ENCODE data around the gene PRPF19.

PRPF19 gene

DNA sequence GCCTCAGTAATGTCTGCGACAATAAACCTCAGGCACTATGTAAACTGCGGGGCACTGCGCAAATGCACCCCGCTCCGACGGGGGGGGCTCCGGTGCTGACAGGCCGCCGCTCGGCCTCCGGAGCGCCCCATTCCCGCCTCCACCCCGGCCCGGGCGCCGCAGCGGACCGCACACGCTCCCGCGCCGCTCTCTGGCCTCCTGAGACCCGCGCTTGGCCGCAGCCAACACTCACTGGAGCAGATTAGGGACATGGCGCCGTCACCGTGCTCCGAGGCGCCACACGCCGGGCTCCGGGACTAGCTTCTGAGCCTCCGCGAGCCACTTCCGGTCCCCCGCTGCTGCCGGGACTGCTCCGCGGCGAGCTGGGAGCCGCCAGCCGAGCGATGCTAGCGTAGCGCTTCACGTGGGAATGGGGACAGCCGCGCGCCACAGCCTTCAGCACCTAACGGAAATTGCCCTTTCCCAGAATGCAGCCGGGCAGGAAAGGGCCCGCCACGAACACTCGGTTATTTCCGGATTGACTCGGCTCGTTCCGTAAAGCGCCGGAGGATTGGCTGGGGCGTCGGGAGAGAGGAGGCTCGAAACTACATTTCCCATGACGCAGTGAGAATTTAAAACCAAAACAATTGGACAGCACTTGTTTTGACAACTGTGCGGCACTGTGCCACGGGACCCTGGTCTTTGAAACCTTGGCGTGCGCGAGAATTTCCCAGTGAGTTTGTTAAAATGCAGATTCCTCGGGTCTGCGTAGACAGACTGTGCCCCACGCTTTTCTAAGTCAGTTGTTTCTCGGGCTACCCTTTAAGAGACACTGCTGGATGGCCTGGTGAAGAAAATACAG is at the start of gene PRPF19:
TSS of gene PRPF19 (minus strand) at position 454 of the 841 bp plus-strand sequence. CDS start at position 251, 203 bp downstream.
- Mint-ChIP-seq H3K36me3 (ENCODE audit: low read depth) (peaks cover 25% of the 10 kb centered on the region), H3K4me3 (peak within 1 kb of the TSS; percentile 93), H3K9me3 (no peaks in the 10 kb centered on the region), H3K27ac (peak within 1 kb of the TSS; percentile 91), H3K4me1 (ENCODE audit: low read depth) (peaks cover 26% of the 10 kb centered on the region), H3K27me3 (ENCODE audit: low read depth) (peaks cover 15% of the 10 kb centered on the region)
- peak; percentile 98 for DNase-seq (ENCODE audit: low spot score)

DNA sequence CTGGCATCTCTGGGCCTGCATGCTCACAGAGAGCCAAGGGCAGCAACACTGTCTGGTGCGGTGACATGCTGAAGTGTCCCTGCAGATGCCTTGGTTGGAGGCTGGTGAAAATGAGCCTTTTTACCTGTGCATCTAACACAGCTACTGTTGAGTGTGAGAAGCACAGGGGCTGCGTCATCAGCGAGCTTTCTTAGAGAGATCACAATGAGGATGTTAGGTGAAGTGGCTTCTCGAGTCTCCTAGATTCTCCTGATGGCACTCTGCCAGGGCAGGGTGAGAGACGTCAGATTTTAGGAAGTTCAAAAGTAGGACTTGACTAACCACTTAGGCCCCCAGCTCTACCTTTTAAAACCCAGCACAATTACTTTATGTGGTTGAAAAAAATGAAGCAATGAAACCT is 49.2 kb upstream of the PRPF19 start:
- Mint-ChIP-seq H3K4me3 (no peak overlapping the region), H3K27me3 (ENCODE audit: low read depth) (peaks cover 45% of the 10 kb centered on the region), H3K9me3 (no peaks in the 10 kb centered on the region), H3K36me3 (ENCODE audit: low read depth) (no peaks in the 10 kb centered on the region), H3K27ac (no peak overlapping the region), H3K4me1 (ENCODE audit: low read depth) (peaks cover 13% of the 10 kb centered on the region)
- DNase-seq (ENCODE audit: low spot score), result no peak

GRCh38 chr11:60954421-60954820 is 48.0 kb upstream of the PRPF19 start:
- H3K27me3 Mint-ChIP-seq (ENCODE audit: low read depth), result peaks cover 42% of the 10 kb centered on the region
- H3K36me3 Mint-ChIP-seq (ENCODE audit: low read depth), result no peaks in the 10 kb centered on the region
- H3K4me1 Mint-ChIP-seq (ENCODE audit: low read depth), result peaks cover 13% of the 10 kb centered on the region
- H3K27ac Mint-ChIP-seq, result no peak overlapping the region
- no peak overlapping the region for H3K4me3 Mint-ChIP-seq
- no peak for DNase-seq (ENCODE audit: low spot score)
- H3K9me3 Mint-ChIP-seq, result no peaks in the 10 kb centered on the region

DNA sequence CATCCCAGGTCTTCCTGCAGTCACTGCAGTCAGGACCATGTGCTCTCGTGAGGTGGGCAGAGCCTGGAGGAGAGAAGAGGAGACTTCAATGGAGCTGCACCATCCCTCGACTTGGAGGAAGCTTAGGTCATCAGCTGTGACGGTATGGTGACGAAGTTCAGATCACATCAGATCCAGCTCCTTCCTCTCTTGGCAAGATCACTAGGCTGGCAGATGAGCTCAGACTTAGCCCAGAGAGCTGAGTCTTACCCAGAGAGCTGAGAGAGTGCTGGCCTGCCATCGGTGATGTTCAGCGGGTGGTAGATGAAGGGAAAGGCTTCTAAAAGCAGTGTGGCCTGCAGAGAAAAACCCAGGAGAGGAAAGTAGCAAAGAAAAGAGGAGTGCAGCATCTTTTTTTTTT is 47.4 kb upstream of the PRPF19 start:
- H3K4me1 Mint-ChIP-seq (ENCODE audit: low read depth), result peaks cover 13% of the 10 kb centered on the region
- no peak overlapping the region for H3K4me3 Mint-ChIP-seq
- no peaks in the 10 kb centered on the region for H3K36me3 Mint-ChIP-seq (ENCODE audit: low read depth)
- no peaks in the 10 kb centered on the region for H3K9me3 Mint-ChIP-seq
- H3K27me3 Mint-ChIP-seq (ENCODE audit: low read depth), result peaks cover 48% of the 10 kb centered on the region
- no peak for DNase-seq (ENCODE audit: low spot score)
- no peak overlapping the region for H3K27ac Mint-ChIP-seq

DNA sequence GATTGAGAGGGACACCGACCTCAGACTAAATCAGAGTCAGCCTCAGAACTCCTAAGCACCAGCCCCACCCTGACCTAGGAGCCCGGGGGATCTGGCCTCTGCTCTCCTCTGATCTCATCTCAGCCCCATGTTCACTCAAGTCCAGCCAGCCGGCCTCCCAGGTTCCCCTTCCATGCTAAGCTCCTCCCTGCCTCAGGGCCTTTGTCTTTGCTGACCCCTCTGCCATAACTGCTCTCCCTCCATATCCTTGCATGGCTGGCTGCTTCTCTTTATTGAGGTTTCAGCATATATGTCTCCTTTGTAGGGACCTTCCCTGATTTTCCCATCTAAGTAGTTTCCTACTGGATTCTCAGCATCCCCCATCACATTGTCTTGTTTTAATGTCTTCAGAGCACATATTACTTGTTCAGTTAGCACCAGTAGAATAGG is 46.4 kb upstream of the PRPF19 start:
- no peaks in the 10 kb centered on the region for H3K36me3 Mint-ChIP-seq (ENCODE audit: low read depth)
- peaks cover 13% of the 10 kb centered on the region for H3K4me1 Mint-ChIP-seq (ENCODE audit: low read depth)

GRCh38 chr11:60951904-60952741 is 45.7 kb upstream of the PRPF19 start, which contains the start of gene SLC15A3:
Gene SLC15A3, minus strand, starts transcription at chr11:60952176. Its CDS starts 625 bp downstream, at chr11:60951551.
- Mint-ChIP-seq H3K4me1 (ENCODE audit: low read depth) (peaks cover 13% of the 10 kb centered on the region), H3K36me3 (ENCODE audit: low read depth) (no peaks in the 10 kb centered on the region), H3K4me3 (peak within 1 kb of the TSS; percentile 66), H3K9me3 (no peaks in the 10 kb centered on the region), H3K27me3 (ENCODE audit: low read depth) (peaks cover 42% of the 10 kb centered on the region), H3K27ac (peak within 1 kb of the TSS; percentile 52)
- DNase-seq (ENCODE audit: low spot score), result peak; percentile 12

More for the DNA sequence above, 46.4 kb upstream of the PRPF19 start:
- Mint-ChIP-seq H3K27me3 (ENCODE audit: low read depth) (peaks cover 47% of the 10 kb centered on the region), H3K9me3 (no peaks in the 10 kb centered on the region), H3K4me3 (no peak overlapping the region), H3K27ac (no peak overlapping the region)
- no peak for DNase-seq (ENCODE audit: low spot score)

- peaks cover 37% of the 10 kb centered on the region for H3K27me3 Mint-ChIP-seq (ENCODE audit: low read depth)
- no peaks in the 10 kb centered on the region for H3K9me3 Mint-ChIP-seq
- H3K27ac Mint-ChIP-seq, result peak overlapping the region; percentile 52
- H3K4me1 Mint-ChIP-seq (ENCODE audit: low read depth), result peaks cover 13% of the 10 kb centered on the region
- peak overlapping the region; percentile 66 for H3K4me3 Mint-ChIP-seq
- DNase-seq (ENCODE audit: low spot score), result no peak
- H3K36me3 Mint-ChIP-seq (ENCODE audit: low read depth), result no peaks in the 10 kb centered on the region
Measured at GRCh38 chr11:60951606-60951903, 45.2 kb upstream of the PRPF19 start.

DNA sequence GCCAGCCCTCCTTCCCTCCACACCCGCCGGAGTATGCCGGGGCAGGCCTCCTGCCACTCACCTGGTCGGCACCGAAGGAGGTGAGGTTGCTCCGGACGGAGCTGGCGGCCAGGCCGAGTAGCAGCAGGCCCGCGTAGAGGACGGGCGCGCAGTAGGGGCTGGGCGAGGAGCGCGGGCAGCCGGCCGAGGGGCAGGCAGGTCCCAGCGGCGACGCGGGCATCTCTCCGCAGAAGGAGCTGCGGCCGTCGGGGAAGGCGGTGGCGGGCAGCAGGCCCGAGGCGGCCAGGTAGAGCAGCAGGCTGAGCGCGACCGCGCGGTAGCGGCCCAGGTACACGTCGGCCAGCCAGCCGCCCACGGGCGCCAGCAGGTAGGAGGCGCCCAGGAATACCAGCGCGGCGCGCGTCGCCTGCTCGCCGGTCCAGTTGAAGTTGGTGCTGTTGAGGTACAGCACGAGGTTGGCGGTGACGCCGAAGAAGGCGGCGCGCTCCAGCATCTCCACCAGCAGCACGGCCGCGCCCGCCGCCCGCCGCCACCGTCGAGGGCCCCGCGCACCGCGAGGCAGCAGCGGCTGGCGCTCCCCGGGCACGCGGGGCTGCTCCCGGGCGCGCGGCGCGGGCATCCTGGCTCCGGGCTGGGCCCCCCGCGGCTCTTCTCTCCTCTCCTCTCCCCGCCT is 44.7 kb upstream of the PRPF19 start:
- peaks cover 13% of the 10 kb centered on the region for H3K4me1 Mint-ChIP-seq (ENCODE audit: low read depth)
- peaks cover 37% of the 10 kb centered on the region for H3K27me3 Mint-ChIP-seq (ENCODE audit: low read depth)
- H3K4me3 Mint-ChIP-seq, result no peak overlapping the region
- H3K9me3 Mint-ChIP-seq, result no peaks in the 10 kb centered on the region
- H3K36me3 Mint-ChIP-seq (ENCODE audit: low read depth), result no peaks in the 10 kb centered on the region
- DNase-seq (ENCODE audit: low spot score), result no peak
- no peak overlapping the region for H3K27ac Mint-ChIP-seq

DNA sequence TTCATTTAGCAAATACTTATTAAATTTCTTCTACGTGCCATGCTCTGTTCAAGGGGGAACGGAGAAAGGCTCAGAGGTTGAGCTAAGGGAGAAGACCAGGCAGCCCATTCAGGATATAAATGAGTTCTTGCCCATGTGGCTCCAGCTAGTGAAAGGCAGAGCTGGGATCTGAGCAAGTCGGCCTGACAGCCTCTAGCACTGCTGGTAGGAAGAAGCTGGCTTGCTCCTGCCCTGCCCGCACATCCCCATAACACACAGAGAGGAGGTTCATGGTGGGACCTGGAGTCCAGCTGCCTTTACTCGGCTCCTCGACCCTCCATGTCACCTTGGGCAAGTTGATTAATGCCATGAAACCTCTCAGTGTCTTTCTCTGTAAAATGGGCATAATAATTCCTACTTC is 43.6 kb upstream of the PRPF19 start:
- Mint-ChIP-seq H3K9me3 (no peaks in the 10 kb centered on the region), H3K4me1 (ENCODE audit: low read depth) (peaks cover 13% of the 10 kb centered on the region), H3K27me3 (ENCODE audit: low read depth) (peaks cover 43% of the 10 kb centered on the region), H3K4me3 (no peak overlapping the region), H3K27ac (no peak overlapping the region), H3K36me3 (ENCODE audit: low read depth) (no peaks in the 10 kb centered on the region)
- DNase-seq (ENCODE audit: low spot score), result no peak

GRCh38 chr11:60948250-60948649 is 41.9 kb upstream of the PRPF19 start:
- Mint-ChIP-seq H3K36me3 (ENCODE audit: low read depth) (no peaks in the 10 kb centered on the region), H3K9me3 (no peaks in the 10 kb centered on the region), H3K4me1 (ENCODE audit: low read depth) (peaks cover 13% of the 10 kb centered on the region), H3K27ac (no peak overlapping the region), H3K4me3 (no peak overlapping the region), H3K27me3 (ENCODE audit: low read depth) (peaks cover 42% of the 10 kb centered on the region)
- DNase-seq (ENCODE audit: low spot score), result no peak

DNA sequence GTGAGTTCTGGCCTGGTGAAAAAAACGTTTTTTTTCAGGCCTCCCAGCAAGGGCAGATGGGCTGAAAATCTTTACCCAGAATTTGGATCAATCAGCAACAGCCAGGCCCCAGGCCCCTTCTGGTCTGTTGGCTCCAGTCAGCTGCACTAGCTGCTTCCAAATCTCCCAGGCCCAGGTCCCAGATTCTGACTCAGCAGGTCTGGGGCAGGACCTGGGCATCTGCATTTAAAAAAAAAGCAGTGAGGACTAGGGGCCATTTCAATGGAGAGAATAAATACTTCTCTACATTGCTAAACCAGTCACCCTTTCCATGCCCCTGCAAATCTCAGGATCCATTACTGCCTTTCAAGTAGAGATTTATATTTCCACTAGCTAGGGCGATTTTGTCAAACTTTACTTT is 41.3 kb upstream of the PRPF19 start:
- no peak for DNase-seq (ENCODE audit: low spot score)
- no peak overlapping the region for H3K4me3 Mint-ChIP-seq
- H3K27ac Mint-ChIP-seq, result no peak overlapping the region
- peaks cover 11% of the 10 kb centered on the region for H3K4me1 Mint-ChIP-seq (ENCODE audit: low read depth)
- peaks cover 38% of the 10 kb centered on the region for H3K27me3 Mint-ChIP-seq (ENCODE audit: low read depth)
- H3K9me3 Mint-ChIP-seq, result no peaks in the 10 kb centered on the region
- H3K36me3 Mint-ChIP-seq (ENCODE audit: low read depth), result no peaks in the 10 kb centered on the region

GRCh38 chr11:60946601-60947264 is 40.3 kb upstream of the PRPF19 start:
- Mint-ChIP-seq H3K4me3 (no peak overlapping the region), H3K27ac (no peak overlapping the region), H3K9me3 (no peaks in the 10 kb centered on the region), H3K27me3 (ENCODE audit: low read depth) (peaks cover 28% of the 10 kb centered on the region), H3K4me1 (ENCODE audit: low read depth) (peaks cover 2% of the 10 kb centered on the region), H3K36me3 (ENCODE audit: low read depth) (no peaks in the 10 kb centered on the region)
- no peak for DNase-seq (ENCODE audit: low spot score)

DNA sequence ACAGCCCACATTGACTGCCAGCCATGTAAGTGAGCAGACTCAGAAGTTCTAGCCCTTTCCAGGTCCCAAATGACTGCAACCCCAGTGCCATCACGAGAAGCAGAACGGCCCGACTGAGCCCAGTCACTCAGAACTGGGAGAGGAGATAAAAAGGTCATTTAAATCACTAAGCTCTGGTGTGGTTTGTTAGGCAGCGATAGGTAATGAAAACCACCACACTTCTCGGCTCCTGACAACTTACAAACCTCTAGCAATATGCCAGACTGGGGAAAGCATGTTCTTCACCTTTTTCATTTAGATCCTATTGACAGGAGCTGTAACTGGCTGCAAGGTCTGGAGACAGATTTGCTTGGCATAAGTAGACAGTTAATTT is 38.9 kb upstream of the PRPF19 start:
- Mint-ChIP-seq H3K27ac (no peak overlapping the region), H3K36me3 (ENCODE audit: low read depth) (no peaks in the 10 kb centered on the region), H3K27me3 (ENCODE audit: low read depth) (peaks cover 24% of the 10 kb centered on the region), H3K9me3 (no peaks in the 10 kb centered on the region), H3K4me1 (ENCODE audit: low read depth) (peaks cover 6% of the 10 kb centered on the region), H3K4me3 (no peak overlapping the region)
- DNase-seq (ENCODE audit: low spot score), result no peak

Measured in T-helper 2 cell treated with Interferon-gamma antibody and Interleukin-4, amounts not matched to agents 5 μg/mL and 100 μg/mL, for 36 hours (primary cell).